NCI-H187 (cell line): Measurements from ENCODE around the gene PDE4DIP.
"Not testable (repeated sequence)": the region's sequence is repeated elsewhere in the genome, so short reads cannot be mapped to it uniquely, and the experiment has no call there.

Source experiments
- DNase-seq, 2 experiments: peaks; one replicate each; lab custom pipeline; 2025; lab: John Stamatoyannopoulos, UW

Gene PDE4DIP

GRCh38 chr1:148975866-148976537 lies 131.8 kb downstream of the PDE4DIP start:
- DNase-seq: not testable (repeated sequence)

GRCh38 chr1:148977785-148978184 lies 133.6 kb downstream of the PDE4DIP start:
- not testable (repeated sequence) for DNase-seq

DNA sequence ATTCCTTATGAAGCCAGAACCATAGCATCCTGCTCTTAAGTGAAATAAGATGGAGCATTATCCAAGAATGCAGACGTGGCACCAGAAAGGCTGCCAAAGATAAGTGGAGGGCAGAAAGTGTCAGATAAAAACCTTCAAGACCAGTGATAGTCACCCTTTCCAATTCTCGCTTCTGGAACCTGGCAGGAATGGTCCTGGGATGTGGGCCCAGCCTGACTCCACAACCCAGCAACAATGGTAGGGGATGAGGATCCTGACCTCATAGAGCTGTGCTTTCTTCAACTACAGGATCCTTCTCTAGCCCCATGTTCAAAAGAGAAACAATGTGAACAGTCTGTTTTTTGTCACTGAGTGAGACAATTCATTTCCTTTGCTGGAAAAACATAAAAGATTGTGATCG lies 145.2 kb downstream of the PDE4DIP start:
- DNase-seq: not testable (repeated sequence)

DNA sequence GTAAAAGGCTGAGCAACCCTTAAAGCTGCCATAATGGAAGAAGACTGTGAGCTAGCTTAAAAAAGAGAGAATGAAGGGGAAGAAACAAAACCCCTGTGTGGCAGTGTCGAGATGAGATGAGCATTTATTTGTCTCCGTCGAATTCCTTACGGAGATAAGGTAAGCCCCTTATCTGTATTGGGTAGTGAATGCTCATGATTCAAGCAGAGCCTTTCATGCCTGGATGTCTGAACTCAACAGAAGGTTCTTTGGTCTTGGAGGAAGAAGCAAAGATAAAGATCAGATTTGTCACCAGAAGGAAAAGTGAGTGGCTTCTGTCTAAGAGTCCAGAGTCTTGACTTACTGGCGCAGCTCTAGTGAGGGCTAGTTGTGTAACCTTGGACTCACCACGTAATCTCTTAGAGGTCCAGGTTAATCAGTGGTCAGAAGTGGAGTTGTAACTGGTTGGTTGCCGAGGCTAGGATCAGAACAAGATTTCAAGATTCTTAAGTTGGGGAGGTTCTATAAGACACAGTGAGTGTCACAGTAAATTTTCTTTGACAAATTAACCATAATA lies 146.1 kb downstream of the PDE4DIP start:
- DNase-seq: not testable (repeated sequence)

GRCh38 chr1:148991818-148992217 lies 147.6 kb downstream of the PDE4DIP start:
- DNase-seq: not testable (repeated sequence)

GRCh38 chr1:148992364-148992763 lies 148.1 kb downstream of the PDE4DIP start:
- not testable (repeated sequence) for DNase-seq

GRCh38 chr1:148996449-148997224 lies 152.4 kb downstream of the PDE4DIP start:
- DNase-seq: not testable (repeated sequence)

- DNase-seq: not testable (repeated sequence)
Measured at GRCh38 chr1:148997405-148997804, 153.2 kb downstream of the PDE4DIP start.

DNA sequence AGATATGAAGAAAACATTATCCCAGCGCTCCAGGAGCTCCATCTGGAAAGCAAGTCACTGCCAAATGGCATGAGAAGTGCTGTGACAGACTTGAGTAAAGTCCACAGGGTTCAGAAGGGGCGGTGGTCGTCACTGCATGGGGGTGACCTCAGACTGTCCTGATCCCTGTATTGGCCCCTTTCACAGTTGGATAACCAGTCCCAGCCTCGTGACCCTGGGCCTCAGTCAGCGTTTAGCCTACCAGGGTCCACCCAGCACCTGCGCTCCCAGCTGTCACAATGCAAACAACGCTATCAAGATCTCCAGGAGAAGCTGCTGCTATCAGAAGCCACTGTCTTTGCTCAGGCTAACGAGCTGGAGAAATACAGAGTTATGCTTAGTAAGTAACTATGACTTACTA lies 158.4 kb downstream of the PDE4DIP start:
- not testable (repeated sequence) for DNase-seq

DNA sequence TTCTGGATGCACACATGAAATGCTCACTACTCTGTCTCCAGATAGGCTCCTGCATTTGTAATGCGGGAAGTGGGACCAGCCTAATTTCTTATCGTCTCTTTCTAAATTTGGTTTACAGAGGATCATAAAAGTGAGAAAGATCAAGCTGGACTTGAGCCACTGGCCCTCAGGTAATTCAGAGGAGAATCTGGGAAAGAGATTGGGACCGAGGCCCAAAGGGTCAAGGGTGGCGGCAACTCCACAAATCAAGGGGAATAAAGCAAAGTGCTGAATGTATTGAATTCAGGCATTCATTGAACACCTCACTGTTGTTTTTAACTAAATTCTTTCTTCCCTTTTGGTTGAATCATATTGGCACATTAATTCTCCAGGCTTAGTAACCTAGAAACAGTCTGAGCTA lies 164.1 kb downstream of the PDE4DIP start:
- not testable (repeated sequence) for DNase-seq

DNA sequence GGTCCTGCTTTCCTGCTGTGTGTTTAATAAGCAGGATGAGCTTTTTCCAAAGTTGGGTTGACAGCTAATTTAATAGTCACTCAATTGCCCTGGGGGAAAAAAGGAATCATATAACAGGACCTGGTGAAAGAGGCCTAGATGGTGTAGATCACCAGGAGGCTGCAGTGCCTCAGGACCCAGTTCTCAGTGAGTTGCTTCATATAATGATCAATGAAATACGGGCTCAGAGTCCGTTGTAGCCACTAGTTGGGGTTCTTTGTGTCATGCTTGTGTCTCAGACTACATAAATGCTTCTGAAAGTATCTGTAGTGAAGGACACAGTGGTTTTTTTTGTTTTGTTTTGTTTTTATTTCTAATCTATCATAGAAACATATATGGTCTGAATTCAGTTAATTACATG lies 164.5 kb downstream of the PDE4DIP start:
- not testable (repeated sequence) for DNase-seq

GRCh38 chr1:149009761-149010160 lies 165.5 kb downstream of the PDE4DIP start:
- DNase-seq: not testable (repeated sequence)

- DNase-seq: not testable (repeated sequence)
Measured at GRCh38 chr1:149012599-149012998, 168.4 kb downstream of the PDE4DIP start.

DNA sequence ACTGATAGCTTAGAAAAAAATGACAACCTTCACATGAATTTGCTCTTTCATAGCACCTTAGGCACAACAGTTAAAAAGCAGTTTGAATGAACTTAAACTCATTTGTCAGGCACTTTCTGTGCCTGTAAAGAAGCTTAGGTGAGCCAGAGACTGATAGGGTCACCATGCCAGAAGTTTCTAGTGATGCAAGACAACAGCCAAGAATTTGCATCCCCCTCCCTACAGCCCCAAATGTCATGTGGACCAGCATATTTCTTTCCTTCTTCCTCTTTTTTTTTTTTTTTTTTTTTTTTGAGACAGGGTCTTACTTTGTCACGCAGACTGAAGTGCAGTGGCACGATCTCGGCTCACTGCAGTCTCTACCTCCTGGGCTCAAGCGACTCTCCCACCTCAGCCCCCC lies 169.3 kb downstream of the PDE4DIP start:
- not testable (repeated sequence) for DNase-seq

DNA sequence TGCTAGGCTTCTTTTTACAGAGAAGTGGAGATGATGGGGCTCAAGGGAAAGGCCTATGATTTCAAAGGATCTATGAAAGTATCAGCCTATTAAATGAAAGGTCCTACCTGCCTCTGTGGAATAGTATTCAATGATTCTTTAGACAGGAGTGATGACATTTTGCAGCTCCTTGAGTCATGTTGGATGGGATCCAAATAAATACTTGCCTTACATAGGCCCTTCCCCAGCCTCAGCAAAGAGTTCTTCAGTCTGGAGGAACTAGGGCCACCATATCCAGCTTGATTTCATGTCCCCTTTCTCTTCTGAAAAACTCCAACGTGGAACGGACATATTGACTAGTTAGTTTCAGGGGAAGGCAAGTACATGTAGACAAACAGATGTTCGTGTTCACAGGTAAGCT lies 171.3 kb downstream of the PDE4DIP start:
- DNase-seq: not testable (repeated sequence)

DNA sequence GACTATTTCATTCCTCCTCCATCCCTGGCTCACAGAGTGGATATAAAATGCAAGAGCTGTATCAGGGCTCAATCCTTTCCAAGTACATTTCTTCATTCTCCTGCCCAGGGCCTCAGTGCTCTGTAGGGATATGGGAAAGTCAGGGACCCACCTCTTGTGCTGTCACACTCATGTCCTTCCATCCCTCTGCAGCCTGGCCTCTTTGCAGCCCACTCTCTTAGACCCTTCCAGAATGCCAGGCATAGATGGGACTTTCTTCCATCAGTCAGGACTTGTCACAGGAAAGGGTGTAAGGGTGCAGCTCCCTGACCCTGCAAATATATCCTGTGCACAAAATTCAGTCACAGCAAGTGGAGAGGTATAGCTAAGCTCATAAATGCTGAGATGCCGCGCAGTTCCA lies 172.4 kb downstream of the PDE4DIP start:
- not testable (repeated sequence) for DNase-seq

- DNase-seq: not testable (repeated sequence)
Measured at GRCh38 chr1:149018577-149018976, 174.3 kb downstream of the PDE4DIP start.

- DNase-seq: not testable (repeated sequence)
Measured at GRCh38 chr1:149024327-149024726, 180.1 kb downstream of the PDE4DIP start.

DNA sequence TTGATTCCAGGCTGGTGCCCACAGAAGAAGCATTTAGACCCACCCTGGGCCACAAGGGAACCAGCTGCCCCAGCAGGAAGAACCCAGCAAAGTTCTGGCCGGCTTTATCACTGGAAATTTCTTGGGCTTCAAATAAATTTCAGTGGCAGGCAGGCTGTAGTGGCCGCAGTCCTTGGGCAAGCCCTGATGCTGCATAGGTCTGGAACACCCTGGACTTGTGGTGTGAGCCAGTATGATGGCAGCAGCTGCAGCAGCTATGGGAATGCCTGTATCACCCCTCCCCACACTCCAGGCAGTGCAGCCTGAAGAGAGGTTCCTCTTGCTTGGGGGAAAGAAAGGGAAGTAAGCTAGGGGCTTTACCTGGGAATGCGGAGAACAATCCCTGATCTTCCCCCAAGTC lies 189.7 kb downstream of the PDE4DIP start:
- not testable (repeated sequence) for DNase-seq

DNA sequence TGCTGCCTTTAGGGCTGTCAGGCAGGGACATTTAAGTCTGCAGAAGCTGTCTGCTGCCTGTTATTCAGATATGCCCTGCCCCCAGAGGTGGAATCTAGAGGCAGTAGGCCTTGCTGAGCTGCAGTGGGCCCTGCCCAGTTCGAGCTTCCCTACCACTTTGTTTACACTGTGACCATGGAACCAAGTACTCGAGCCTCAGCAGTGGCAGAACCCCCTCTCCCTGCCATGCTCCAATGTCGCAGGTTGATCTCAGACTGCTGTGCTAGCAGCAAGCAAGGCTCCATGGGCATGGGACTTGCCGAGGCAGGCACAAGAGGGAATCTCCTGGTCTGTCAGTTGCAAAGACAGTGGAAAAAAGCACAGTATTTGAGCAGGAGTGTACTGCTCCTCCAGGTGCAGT lies 198.8 kb downstream of the PDE4DIP start:
- not testable (repeated sequence) for DNase-seq

DNA sequence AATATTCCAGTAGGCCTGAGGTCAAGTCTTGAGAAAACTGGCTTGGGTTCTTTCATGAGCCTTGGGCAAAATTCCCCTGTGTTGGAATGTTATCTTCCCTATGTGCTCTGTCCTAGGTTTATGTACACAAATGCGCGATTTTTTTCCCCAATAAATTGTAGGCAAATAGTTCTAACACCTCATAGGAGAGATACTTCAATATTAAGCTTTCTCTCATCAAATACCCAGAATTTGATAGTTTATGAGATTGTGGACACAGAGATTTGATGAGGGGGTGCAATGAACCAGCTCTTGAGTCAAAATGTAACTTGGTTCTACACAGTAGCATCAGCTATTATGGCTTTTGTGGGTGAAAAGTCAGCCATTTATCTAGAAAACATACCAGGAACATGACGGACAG lies 220.4 kb downstream of the PDE4DIP start:
- DNase-seq: not testable (repeated sequence)

GRCh38 chr1:149075505-149076127 lies 231.4 kb downstream of the PDE4DIP start:
- DNase-seq: not testable (repeated sequence)
